ENCODE results near the gene USP17L12.
"Not testable (repeated sequence)": the region's sequence is repeated elsewhere in the genome, so short reads cannot be mapped to it uniquely, and the experiment has no call there.

DNA sequence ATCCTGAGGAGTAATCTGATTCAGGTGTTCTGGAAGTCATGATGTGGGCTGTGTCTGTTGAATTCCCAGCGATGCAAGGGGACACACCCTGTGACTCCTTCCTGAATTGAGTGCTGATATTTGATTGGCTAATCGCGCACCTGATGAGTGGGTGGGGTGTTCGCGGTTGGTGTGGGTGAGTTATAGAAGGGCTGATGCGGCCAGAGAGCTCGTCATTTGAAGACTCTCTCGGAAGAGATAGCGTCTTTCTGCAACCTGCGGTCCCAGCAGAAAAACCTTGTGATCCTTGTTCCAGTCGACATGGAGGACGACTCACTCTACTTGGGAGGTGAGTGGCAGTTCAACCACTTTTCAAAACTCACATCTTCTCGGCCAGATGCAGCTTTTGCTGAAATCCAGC is 9.6 kb upstream of the USP17L12 start, which contains the start of gene USP17L10:
- not testable (repeated sequence) for TF ChIP-seq PRDM10 (tag by site-specific recombination; IDR thresholded peaks at IDR 0.05); ZNF19 (tag by site-specific recombination; IDR thresholded peaks at IDR 0.05; ENCODE audit: low read depth); PBX3 (CRISPR knock-in tag; IDR thresholded peaks at IDR 0.05); GLIS1 (tag by site-specific recombination; IDR thresholded peaks at IDR 0.05); ZNF830 (tag by site-specific recombination; IDR thresholded peaks at IDR 0.05; ENCODE audit: low read depth); ZBTB8A (tag by site-specific recombination; IDR thresholded peaks at IDR 0.05)
- TF ChIP-seq, protein P1, sequence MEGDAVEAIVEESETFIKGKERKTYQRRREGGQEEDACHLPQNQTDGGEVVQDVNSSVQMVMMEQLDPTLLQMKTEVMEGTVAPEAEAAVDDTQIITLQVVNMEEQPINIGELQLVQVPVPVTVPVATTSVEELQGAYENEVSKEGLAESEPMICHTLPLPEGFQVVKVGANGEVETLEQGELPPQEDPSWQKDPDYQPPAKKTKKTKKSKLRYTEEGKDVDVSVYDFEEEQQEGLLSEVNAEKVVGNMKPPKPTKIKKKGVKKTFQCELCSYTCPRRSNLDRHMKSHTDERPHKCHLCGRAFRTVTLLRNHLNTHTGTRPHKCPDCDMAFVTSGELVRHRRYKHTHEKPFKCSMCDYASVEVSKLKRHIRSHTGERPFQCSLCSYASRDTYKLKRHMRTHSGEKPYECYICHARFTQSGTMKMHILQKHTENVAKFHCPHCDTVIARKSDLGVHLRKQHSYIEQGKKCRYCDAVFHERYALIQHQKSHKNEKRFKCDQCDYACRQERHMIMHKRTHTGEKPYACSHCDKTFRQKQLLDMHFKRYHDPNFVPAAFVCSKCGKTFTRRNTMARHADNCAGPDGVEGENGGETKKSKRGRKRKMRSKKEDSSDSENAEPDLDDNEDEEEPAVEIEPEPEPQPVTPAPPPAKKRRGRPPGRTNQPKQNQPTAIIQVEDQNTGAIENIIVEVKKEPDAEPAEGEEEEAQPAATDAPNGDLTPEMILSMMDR (tag by site-specific recombination; IDR thresholded peaks at IDR 0.05) = not testable (repeated sequence)

All from HEK293 (cell line).